Esophagus squamous epithelium (tissue), 5 donors: Measurements from ENCODE around the gene ALKBH3. TPM values are rescaled to one million over a fixed set of nuclear protein-coding genes. Genes with fewer than 3 reads are reported as not detected.
A peak's percentile ranks its signal among the peaks of the same experiment; 100 is the strongest.

ENCODE experiments used
- DNase-seq: peaks from one replicate; lab custom pipeline; 2025; lab: John Stamatoyannopoulos, UW
- H3K27ac ChIP-seq, 4 donors: fragments of 200-600 bp; sonication (generic); one replicate each; pipeline ENCODE4 v1.5.1; 2016 to 2019; ENCODE audit warnings: mild to moderate bottlenecking in 1 of 4
- H3K27me3 ChIP-seq, 4 donors: fragments of 200-600 bp; sonication (generic); 1 replicate in 3 of 4; 2 replicates in 1 of 4; pipeline versions ENCODE4 v1.5.1 to v1.6.0; 2017 to 2021; ENCODE audit warnings: antibody characterized with exemption in 1 of 4
- H3K36me3 ChIP-seq, 3 donors: fragments of 200-600 bp; sonication (generic); one replicate each; pipeline ENCODE4 v1.5.1; 2016 to 2019
- H3K4me1 ChIP-seq, 3 donors: fragments of 200-600 bp; sonication (generic); one replicate each; pipeline ENCODE4 v1.5.1; 2017 to 2019
- H3K4me3 ChIP-seq, 4 donors: fragments of 200-600 bp; sonication (generic); 1 replicate in 3 of 4; 2 replicates in 1 of 4; pipeline ENCODE4 v1.5.1; 2016 to 2019; ENCODE audit warnings: mild to moderate bottlenecking in 2 of 4, moderate library complexity in 1 of 4
- H3K9me3 ChIP-seq, 3 donors: fragments of 200-600 bp; sonication (generic); one replicate each; pipeline ENCODE4 v1.5.1; 2016 to 2019
- CTCF ChIP-seq, 6 experiments: fragments of 450-650 bp in 4 of 6; fragments of 200-600 bp in 2 of 6; sonication (generic) in 2 of 6; IDR thresholded peaks; one replicate each; pipeline ENCODE4 v1.5.1; 2016 to 2019; ENCODE audit warnings: antibody characterized with exemption in 6 of 6, mild to moderate bottlenecking in 4 of 6, moderate library complexity in 4 of 6
- POLR2A ChIP-seq, 4 donors: fragments of 450-650 bp; IDR thresholded peaks; one replicate each; pipeline ENCODE4 v1.6.1; 2017; ENCODE audit warnings: antibody characterized with exemption in 4 of 4, mild to moderate bottlenecking in 4 of 4, moderate library complexity in 3 of 4
- WGBS, 2 donors: methylation state at CpG; one replicate each; pipeline ENCODE4 v1.1.5; 2018; 5-methylcytosine and 5-hydroxymethylcytosine counted together
- intact Hi-C: fragments of 100-400 bp; cut with DNase I; formaldehyde crosslinking; loops from one replicate; pipeline ENCODE4 v1.15.0; 2022
- total RNA-seq, 4 donors: library from RNA; depleted of rRNA; stranded (reverse); fragments of >200 nt; gene quantifications; one replicate each; pipeline ENCODE4 v1.1.0, GENCODE V29; 2016
- donor health status: DM: yes; HTN: yes; CAD: no.

ALKBH3 gene
- total RNA-seq, 4 donors from 2014 or later, result 25.6 to 41.2 (median 30.7) TPM

GRCh38 chr11:43927070-43927469 is 46.4 kb downstream of the ALKBH3 start:
- H3K4me3 ChIP-seq, result no peak overlapping the region
- no peaks in the 10 kb centered on the region for H3K27me3 ChIP-seq
- DNase-seq, result no peak
- peaks cover 0 to 4% (median 0%) of the 10 kb centered on the region in 3 donors for H3K36me3 ChIP-seq
- peaks cover 0 to 58% (median 42%) of the 10 kb centered on the region in 3 donors for H3K4me1 ChIP-seq
- no peak for TF ChIP-seq CTCF (IDR thresholded peaks at IDR 0.05)
- no peak for TF ChIP-seq POLR2A (IDR thresholded peaks at IDR 0.05)
- intact Hi-C loops, result no loop called here
- no peaks in the 10 kb centered on the region for H3K9me3 ChIP-seq
- peak overlapping the region in 3 of 4 donors; percentile 9 to 90 (median 87) for H3K27ac ChIP-seq
- 79 to 94% methylated on average over 2 of the region's 2 CpGs for WGBS, 2 donors

GRCh38 chr11:43927925-43928707 is 47.5 kb downstream of the ALKBH3 start:
- Histone ChIP-seq H3K27ac (peak overlapping the region in 2 of 4 donors; percentile 5 to 87), H3K4me3 (no peak overlapping the region), H3K36me3 (no peaks in the 10 kb centered on the region), H3K4me1 (peaks cover 0 to 48% (median 34%) of the 10 kb centered on the region in 3 donors), H3K9me3 (no peaks in the 10 kb centered on the region), H3K27me3 (no peaks in the 10 kb centered on the region)
- no peak for TF ChIP-seq CTCF (IDR thresholded peaks at IDR 0.05)
- TF ChIP-seq POLR2A (IDR thresholded peaks at IDR 0.05), result no peak
- 82 to 92% methylated on average over 5 to 7 of the region's 13 CpGs for WGBS, 2 donors
- intact Hi-C loops, result no loop called here
- no peak for DNase-seq

- intact Hi-C loops, result no loop called here
Observed at GRCh38 chr11:43928721-43929120, 48.1 kb downstream of the ALKBH3 start.

DNA sequence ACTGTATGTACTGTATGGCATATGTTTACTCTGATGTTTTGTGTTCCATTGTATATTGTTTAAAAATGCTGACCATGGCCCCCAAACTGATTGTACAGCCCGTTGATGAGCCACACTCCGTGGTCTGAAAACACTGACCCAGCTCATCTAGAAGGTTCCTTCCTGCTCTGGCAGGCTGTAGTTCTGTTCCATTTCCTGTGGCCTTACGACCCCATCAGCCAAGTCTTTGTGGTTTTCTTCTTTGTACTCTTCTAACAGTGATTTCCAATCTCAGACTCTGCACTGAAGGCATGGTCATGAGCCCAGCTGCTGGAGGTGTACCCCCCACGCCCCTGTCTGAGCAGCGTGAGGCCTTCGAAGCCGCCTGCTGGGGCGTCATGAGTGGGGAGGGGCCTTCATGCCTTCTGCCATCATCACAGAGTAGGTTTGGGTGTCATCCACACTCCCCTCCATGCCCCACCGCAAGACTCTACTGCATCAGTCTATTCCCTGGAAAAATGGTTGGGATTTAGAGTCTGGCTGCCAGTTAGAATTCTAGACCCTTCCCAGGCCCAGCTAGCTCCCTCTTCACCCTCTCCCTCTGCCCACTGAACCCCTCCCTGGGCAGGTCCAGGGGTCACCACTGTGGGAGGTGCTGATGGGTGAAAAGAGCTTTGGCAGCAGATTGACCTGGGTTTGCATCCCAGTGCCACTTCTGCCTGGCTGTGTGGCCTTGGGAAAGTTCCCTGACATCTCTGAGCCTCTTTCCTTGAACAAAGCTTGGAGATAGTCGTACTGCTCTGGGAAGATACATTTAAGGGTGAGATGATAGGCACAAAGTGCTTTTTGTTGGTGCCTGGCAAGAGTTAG is 50.5 kb downstream of the ALKBH3 start:
- Histone ChIP-seq H3K36me3 (no peaks in the 10 kb centered on the region), H3K4me3 (no peak overlapping the region), H3K9me3 (no peaks in the 10 kb centered on the region), H3K27me3 (peaks cover 0 to 12% (median 0%) of the 10 kb centered on the region in 4 donors), H3K27ac (no peak overlapping the region), H3K4me1 (peaks cover 0 to 27% (median 16%) of the 10 kb centered on the region in 3 donors)
- no peak for DNase-seq
- WGBS, 2 donors, result 56 to 65% methylated on average over 9 to 10 of the region's 10 CpGs
- intact Hi-C loops, result no loop called here
- TF ChIP-seq CTCF (IDR thresholded peaks at IDR 0.05) (no peak), POLR2A (IDR thresholded peaks at IDR 0.05) (no peak)

More at GRCh38 chr11:43928721-43929120, 48.1 kb downstream of the ALKBH3 start:
- H3K4me3 ChIP-seq, result no peak overlapping the region
- no peak for DNase-seq
- H3K9me3 ChIP-seq, result no peaks in the 10 kb centered on the region
- whole genome bisulfite sequencing, 2 donors, result 87% methylated on average over 4 of the region's 4 CpGs; no CpG with 5 or more reads in 1 of the 2 donors
- peaks cover 0 to 1% (median 0%) of the 10 kb centered on the region in 4 donors for H3K27me3 ChIP-seq
- H3K4me1 ChIP-seq, result peaks cover 0 to 47% (median 37%) of the 10 kb centered on the region in 3 donors
- no peak overlapping the region for H3K27ac ChIP-seq
- H3K36me3 ChIP-seq, result no peaks in the 10 kb centered on the region
- no peak for TF ChIP-seq CTCF (IDR thresholded peaks at IDR 0.05)
- TF ChIP-seq POLR2A (IDR thresholded peaks at IDR 0.05), result no peak
